Measurements from ENCODE around the gene NENF. TPM values are rescaled to one million over a fixed set of nuclear protein-coding genes. Genes with fewer than 3 reads are reported as not detected.
A peak's percentile ranks its signal among the peaks of the same experiment; 100 is the strongest.

NENF gene
- total and polyA plus RNA-seq, 3 donors from 2014 or later = 33.9 to 54.6 (median 41.6) TPM

DNA sequence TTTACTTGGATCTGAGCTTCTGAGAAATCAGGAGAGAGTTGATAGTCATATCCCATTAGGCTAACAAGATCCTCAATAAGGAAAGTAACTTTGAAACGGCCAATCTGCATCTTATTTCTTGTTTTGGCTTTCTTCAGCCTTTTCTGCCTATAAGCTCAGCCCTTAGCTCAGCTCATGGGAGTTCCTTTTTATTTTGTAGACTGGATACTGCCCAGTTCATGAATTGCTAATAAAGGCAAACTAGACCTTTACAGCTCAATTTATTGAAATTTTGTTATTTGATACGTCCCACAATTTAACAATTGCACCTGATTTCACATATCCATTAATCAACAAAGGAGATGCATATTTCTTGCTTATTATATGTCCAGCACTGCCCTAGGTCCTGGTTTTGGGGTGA, 22.7 kb downstream of the NENF start:
- 88 to 94% methylated on average over 2 of the region's 2 CpGs for WGBS, 2 donors
- intact Hi-C loops (cut with DNase I; ENCODE audit: low total_unique reads) = loop anchor here (5.0 kb wide), 1 partner anchor 388 kb away; no protein-coding TSS in a partner anchor
- DNase-seq = no peak
- no peaks in the 10 kb centered on the region for H3K4me1 ChIP-seq
- H3K36me3 ChIP-seq (ENCODE audit: low read depth, missing control alignments) = no peaks in the 10 kb centered on the region
- no peak overlapping the region for H3K4me3 ChIP-seq
- H3K27me3 ChIP-seq = no peaks in the 10 kb centered on the region
- H3K9me3 ChIP-seq = no peaks in the 10 kb centered on the region
- TF ChIP-seq POLR2A (IDR thresholded peaks at IDR 0.05) = no peak
- TF ChIP-seq, protein P1, sequence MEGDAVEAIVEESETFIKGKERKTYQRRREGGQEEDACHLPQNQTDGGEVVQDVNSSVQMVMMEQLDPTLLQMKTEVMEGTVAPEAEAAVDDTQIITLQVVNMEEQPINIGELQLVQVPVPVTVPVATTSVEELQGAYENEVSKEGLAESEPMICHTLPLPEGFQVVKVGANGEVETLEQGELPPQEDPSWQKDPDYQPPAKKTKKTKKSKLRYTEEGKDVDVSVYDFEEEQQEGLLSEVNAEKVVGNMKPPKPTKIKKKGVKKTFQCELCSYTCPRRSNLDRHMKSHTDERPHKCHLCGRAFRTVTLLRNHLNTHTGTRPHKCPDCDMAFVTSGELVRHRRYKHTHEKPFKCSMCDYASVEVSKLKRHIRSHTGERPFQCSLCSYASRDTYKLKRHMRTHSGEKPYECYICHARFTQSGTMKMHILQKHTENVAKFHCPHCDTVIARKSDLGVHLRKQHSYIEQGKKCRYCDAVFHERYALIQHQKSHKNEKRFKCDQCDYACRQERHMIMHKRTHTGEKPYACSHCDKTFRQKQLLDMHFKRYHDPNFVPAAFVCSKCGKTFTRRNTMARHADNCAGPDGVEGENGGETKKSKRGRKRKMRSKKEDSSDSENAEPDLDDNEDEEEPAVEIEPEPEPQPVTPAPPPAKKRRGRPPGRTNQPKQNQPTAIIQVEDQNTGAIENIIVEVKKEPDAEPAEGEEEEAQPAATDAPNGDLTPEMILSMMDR (IDR thresholded peaks at IDR 0.05) = no peak
- H3K27ac ChIP-seq = no peak overlapping the region

DNA sequence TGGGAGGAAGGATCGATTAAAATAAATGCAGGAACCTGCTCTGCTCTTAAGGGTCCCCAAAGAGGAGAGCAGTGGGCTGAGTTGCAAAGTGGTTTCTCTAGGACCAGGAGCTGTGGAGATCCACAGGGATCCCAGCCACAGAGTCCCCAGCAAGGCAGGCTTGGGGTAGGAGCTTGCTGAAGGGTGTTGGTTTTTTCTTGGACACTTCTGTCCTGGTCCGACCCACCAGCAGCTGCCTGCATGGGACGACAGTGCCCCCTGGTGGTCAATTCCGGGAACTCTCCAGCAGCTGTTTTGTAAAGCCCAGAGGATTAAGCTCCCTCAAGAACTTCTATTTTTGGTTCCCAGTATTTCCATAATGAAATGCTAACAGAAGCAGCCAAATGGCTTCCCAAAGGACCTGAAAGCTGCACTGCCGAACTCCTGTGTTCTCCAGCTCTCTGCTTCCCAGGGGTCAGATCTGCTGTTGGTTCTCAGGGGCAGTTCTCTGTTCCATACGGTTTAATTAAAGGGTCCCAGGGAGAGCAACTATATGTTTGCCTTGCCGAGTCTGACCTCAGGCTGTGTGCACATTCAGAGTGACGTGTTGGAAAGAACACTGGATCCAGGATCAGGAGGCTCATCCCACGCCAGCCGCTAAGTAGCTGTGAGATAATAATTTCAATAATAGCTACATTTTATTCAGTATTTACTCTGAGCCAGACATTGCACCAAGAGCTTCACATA, 23.2 kb downstream of the NENF start:
- Histone ChIP-seq H3K4me3 (no peak overlapping the region), H3K27me3 (no peaks in the 10 kb centered on the region), H3K9me3 (no peaks in the 10 kb centered on the region), H3K36me3 (ENCODE audit: low read depth, missing control alignments) (no peaks in the 10 kb centered on the region), H3K4me1 (no peaks in the 10 kb centered on the region), H3K27ac (no peak overlapping the region)
- TF ChIP-seq, protein P1 (IDR thresholded peaks at IDR 0.05) = peak; percentile 97 to 100 (median 98)
- TF ChIP-seq POLR2A (IDR thresholded peaks at IDR 0.05) = no peak
- 29 to 31% methylated on average over 10 of the region's 10 CpGs for WGBS, 2 donors
- intact Hi-C loops (cut with DNase I; ENCODE audit: low total_unique reads) = loop anchor here (5.0 kb wide), 1 partner anchor 389 kb away; no protein-coding TSS in a partner anchor
- peak; percentile 95 for DNase-seq

DNA sequence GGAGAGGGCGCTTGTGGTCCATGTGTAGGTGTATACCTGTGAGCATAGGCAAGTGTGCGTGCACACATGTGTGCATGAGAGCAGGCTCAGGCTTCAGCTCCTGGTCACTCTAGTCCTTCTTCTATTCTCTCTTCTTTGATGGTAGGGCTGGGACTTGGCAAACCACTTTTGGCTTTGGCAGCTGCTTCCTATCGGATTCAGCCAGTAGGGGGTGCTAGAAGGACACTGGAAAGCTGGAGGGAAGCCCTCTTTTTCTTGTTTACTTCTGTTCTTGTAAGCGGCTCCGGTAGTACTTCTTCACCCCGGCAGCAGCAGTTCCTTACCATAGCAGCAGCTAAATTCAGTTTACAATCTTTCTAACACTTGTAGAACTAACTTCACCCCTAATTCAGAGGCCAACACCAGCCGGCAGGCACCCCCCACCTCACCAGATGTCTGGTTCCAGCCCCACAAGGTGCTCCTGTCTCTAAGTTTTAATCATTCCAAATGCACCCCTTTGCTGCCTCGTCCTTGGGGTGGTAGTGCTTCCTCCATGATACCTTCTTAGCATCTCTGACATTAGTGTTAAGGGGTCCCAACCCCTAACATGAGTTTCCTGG, 25.1 kb downstream of the NENF start:
- 57 to 65% methylated on average over 8 of the region's 8 CpGs for WGBS, 2 donors
- no peak overlapping the region for H3K27ac ChIP-seq
- peak; percentile 64 for DNase-seq

DNA sequence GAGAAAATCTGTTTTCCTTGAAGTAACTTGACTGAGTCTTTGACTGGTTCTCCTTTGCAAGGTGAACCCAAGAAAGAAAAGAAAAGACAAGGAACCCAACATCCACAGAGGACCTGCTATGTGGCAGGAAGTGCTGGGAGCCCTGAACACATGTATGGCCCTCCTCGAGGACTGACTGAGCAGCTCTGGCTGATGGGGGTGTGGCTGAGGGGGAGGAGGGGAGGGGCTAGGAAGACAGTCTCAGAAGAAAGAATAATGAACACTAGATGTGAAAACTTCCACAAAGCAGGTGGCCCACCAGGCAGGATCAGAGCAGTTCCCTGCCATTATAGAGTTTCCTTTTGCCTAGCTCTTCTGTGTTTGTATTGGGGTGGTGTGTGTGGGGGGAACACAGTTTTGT, 26.1 kb downstream of the NENF start:
- intact Hi-C loops (cut with DNase I; ENCODE audit: low total_unique reads) = loop anchor here (5.0 kb wide), 1 partner anchor 392 kb away; no protein-coding TSS in a partner anchor
- no peak for TF ChIP-seq POLR2A (IDR thresholded peaks at IDR 0.05)
- TF ChIP-seq, protein P1 (IDR thresholded peaks at IDR 0.05) = no peak
- DNase-seq = no peak
- 42 to 63% methylated on average over 1 of the region's 1 CpG for WGBS, 2 donors
- H3K36me3 ChIP-seq (ENCODE audit: low read depth, missing control alignments) = no peaks in the 10 kb centered on the region
- no peak overlapping the region for H3K27ac ChIP-seq
- no peaks in the 10 kb centered on the region for H3K4me1 ChIP-seq
- no peaks in the 10 kb centered on the region for H3K9me3 ChIP-seq
- no peaks in the 10 kb centered on the region for H3K27me3 ChIP-seq
- no peak overlapping the region for H3K4me3 ChIP-seq

More for the DNA sequence above, 25.1 kb downstream of the NENF start:
- H3K9me3 ChIP-seq = no peaks in the 10 kb centered on the region
- intact Hi-C loops (cut with DNase I; ENCODE audit: low total_unique reads) = loop anchor here (5.0 kb wide), 1 partner anchor 391 kb away; no protein-coding TSS in a partner anchor
- TF ChIP-seq, protein P1 (IDR thresholded peaks at IDR 0.05) = peak in 2 of 3 experiments; percentile 39 to 42
- TF ChIP-seq POLR2A (IDR thresholded peaks at IDR 0.05) = no peak
- no peaks in the 10 kb centered on the region for H3K36me3 ChIP-seq (ENCODE audit: low read depth, missing control alignments)
- H3K4me1 ChIP-seq = no peaks in the 10 kb centered on the region
- no peak overlapping the region for H3K4me3 ChIP-seq
- H3K27me3 ChIP-seq = no peaks in the 10 kb centered on the region
